Retina (tissue), 1 donor: Measurements from ENCODE around the gene ICA1.
"Not testable (repeated sequence)": the region's sequence is repeated elsewhere in the genome, so short reads cannot be mapped to it uniquely, and the experiment has no call there.

Source experiments
- DNase-seq: peaks from one replicate; pipeline ENCODE4 v3.0.0-alpha.2; 2016

The ICA1 gene

DNA sequence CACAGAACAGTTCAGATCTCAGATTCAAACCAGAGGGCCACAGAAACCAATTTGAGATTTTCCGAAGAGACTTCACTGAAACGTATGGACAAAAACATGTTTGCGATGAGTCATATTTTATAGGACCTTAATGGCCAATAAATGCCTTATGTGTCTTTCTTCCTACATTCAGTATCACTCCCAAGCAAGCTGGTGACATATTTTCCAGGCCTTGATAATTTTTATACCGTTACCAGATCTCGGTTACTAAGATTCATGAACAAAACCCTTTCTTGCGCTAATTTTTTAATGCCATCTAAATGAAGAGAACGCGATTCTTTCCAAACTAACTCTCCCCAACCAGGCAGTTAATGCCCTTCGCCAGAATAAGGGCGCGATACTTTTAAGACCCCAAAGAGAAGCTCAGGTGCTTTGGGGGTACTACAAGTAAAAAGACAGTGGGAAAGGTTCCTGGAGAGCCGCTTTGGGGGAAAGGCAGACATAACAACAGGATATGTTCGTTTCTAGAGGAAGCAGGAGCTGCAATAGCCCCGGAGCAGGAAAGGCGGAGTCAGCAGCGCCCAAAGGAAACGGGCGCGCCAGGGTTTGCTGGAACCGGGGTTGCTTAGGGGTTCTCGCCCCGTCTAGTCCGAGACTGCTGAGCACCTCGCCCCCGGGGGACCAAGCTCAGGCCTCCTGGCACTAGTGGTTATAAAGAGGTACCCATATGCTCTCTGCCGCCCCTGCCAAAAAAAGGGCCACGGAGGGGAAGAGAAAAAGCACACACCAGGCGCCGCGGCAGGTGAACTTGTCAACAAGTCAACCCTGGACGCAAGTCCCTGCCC lies 884 bp downstream of the ICA1 start:
- DNase-seq, result peak; percentile 66

DNA sequence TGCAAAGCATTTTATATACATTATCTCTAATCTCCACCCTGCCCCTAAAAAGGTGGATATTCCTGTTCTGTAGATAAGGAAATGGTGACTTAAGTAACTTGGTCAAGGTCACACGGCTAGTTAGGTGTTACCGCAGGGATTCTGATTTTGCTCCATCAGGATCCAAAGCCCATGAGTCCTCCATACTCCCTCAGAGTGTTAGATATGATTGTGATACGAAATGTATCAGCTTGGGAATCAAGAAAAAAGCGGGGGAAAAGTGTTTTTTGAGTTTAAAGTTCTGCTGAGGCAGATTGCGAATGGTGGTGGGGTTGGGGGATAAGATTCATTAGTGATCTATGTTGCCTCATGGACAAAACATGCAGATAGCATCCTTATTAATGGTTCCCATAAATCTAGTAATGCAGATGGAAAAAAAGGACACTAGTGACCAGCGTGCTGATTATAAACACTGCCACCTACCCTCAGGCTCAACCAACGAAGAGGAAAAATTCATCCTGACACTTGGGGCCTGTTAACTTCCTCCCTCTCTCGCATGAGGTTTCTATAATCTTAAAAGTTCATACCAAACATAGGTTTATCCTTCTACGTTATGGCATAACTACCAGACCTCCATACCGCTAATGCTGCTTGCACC lies 2.3 kb downstream of the ICA1 start:
- DNase-seq, result peak; percentile 11

DNA sequence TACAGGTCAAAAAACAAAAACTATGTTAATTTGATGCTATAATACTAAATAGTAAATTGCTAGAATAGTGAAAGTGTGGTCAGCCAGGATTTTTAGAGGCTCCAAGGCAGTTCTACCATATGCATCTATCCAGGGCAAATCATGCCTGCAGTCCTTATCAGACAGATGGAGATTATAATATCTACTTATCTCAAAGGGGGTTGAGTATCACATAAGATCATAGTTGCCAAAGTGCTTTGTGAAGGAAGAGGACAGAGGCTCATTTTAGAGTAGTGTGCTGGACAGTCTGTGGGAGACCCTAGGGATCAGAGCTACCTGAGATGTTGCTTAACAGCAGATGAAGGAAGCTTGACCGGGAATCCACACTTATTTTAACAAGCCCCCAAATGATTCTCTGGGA lies 3.2 kb downstream of the ICA1 start:
- no peak for DNase-seq

DNA sequence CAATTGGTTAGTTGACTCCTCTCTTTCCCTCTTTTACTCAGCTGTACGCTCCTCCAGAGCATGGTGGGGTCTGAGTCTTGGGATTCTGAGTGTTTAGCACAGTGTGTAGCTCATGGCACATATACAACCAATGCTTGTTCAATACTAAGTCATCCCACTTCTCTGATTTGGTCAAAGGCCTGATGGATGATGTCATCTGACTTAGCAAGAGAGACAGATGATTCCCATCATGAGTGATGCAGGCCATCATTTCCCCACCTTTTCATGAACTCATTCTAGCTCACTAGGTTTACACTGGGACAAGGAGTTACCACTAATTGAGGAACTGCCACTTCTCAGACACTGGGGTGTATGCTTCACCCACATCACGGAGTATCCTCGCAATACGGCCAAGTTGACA lies 3.8 kb downstream of the ICA1 start:
- DNase-seq, result no peak

DNA sequence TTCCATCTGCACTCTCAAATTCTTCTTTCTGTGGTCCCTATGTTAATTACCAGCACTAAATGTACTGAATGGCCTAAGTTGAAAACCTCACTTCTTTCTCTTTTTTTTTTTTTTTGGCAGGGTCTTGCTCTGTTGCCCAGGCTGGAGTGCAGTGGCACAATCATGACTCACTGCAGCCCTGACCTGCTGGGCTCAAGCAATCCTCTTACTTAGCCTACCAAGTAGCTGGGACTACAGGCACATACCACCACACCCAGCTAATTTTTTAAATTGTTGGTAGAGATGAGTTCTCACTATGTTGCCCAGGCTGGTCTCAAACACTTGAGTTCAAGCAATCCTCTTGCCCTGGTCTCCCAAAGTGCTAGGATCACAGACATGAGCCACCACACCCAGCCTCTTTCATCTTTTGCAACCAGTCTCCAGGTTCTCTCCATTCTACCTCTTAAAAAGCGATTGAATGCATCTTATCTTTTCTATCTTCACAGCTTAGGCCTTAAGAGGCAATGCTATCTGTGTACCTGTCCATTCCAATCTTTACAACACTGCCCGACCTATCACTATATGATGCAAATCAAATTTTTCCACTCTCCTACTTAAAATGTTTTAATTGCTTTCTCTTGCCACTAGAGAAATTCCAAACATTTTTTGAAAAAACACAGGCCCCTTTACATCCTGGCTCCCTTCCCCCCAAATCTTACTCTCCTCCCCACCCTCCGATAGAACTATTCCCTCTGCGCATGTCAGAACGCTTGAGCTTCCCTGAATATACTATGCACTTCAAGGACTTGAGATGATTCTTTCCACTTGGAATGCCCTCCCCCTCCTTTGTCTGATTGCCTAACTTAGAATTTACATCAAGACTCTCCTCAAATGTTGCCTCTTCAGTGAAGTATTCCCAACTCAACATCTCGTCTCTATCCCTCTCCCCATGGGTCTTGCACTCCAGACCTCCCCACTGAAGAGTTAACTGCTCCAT lies 6.0 kb downstream of the ICA1 start:
- DNase-seq, result no peak

DNA sequence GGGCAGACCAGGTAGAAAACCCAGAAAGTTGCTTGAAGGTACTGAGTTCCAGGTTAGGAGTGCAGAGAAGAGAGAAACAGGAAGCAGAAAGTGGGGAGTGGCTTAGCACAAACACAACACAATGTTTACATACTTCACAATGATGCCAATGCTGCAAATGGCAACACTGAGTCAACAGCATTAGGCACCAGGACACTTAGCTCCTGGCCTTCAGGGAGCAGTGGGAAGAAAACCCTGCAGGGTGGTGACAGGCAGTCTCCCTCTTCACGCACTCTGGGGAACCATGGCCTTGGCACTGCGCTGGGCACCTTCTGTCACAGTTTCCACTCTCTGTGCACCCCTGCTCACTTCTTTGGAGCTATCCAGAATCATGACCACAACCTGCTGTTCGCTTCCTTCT lies 7.3 kb downstream of the ICA1 start:
- DNase-seq, result no peak

DNA sequence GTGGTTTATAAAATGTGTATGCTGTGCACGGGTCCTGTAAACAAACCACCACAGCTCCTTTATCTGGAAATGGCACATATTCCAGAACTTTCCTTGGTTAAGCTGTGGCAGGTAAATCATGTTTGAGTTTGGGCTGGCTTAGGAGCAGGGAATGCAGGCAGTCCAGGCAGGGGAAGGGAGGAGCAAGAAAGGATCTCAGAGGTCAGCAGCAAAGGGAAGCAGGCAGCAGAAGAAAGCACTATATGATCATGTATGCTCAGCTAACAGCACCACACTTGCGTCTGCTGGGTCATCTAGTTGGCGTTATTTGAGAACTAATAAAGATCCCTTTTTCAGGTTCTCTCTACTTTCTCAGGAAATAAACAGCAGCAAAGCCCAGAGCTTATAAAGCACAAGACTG lies 7.8 kb downstream of the ICA1 start:
- no peak for DNase-seq

DNA sequence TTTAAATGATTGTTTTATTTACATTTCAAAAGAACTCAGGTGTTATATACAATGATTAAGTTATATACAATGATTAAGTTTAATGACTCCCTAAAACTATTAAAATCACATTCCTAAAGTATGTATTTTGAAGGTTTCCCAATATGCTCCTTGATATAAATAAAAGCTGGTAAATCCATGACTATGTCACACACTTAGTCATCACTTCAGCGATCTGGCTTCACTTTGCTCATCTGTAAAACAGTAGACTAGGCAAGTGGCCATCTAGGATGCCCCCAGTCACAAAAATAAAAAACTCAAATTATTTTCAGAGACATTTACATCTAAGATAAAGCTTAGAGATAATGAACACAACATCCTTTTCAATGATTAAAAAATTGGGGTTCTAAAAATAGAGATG lies 10.8 kb downstream of the ICA1 start:
- DNase-seq, result no peak

DNA sequence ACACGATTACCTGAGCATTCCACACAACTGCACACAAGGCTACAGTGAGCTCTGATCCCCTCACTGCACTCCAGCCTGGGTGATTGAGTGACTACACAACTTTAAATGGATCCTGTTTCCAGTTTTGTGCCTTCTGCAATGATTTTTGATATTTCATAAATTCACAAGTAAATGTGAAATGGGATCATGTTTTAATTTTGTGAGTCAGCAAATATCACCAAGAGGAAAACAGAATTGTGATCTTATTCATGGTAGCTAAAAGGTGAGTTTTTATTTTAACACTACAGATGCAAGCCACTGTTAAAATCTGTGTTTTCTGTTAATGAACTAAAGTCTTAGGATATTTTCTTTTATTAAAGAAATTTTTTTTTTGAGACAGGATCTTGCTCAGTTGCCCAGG lies 11.4 kb downstream of the ICA1 start:
- DNase-seq, result no peak

DNA sequence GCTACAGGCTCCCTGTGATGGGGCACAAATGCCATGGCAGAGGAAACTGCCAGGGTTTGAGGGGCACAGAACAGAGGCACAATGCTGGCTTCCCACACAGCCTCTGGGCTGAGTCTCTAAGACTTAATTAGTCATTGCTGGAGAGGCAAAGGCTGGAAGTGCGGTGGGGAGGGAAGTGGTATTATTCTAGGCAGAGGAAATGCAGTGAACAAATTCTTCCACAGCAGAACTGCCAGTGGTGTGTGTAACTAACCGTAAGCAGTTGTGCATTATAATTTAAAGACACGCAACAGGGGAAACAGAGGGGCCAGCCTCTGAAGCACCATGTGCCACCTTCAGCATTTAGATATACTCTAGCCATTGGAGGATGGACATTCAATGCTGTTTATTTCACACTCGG lies 12.8 kb downstream of the ICA1 start:
- no peak for DNase-seq

DNA sequence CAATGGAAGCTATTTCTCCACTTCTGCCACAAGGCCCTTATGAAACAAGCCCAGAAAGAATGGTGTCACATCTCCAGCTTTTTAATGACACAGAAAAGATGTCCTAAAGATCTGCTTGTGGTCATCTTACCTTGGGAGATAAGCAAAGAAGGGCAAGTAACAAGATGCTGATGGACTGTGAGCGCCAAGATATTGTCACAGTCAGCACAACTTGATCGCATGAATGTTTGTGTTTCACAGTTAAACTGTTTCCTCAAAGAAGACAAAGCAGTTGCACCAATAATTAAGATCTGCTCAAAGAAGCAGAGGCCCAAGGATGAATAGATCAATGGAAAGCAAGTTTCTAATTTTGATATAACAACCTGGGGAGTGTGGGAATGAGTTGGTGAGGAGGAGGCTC lies 15.9 kb downstream of the ICA1 start:
- no peak for DNase-seq

DNA sequence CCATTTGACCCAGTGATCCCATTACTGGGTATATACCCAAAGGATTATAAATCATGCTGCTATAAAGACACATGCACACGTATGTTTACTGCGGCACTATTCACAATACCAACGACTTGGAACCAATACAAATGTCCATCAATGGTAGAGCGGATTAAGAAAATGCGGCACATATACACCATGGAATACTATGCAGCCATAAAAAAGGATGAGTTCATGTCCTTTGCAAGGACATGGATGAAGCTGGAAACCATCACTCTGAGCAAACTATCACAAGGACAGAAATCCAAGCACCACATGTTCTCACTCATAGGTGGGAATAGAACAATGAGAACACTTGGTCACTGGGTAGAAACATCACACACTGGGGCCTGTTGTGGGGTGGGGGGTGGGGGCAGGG lies 16.9 kb downstream of the ICA1 start:
- DNase-seq, result not testable (repeated sequence)

DNA sequence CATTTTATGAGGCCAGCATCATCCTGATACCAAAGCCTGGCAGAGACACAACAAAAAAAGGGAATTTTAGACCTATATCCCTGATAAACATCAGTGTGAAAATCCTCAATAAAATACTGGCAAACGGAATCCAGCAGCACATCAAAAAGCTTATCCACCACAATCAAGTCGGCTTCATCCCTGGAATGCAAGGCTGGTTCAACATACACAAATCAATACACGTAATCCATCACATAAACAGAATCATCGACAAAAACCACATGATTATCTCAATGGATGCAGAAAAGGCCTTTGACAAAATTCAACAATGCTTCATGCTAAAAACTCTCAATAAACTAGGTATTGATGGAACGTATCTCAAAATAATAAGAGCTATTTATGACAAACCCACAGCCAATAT lies 18.9 kb downstream of the ICA1 start:
- not testable (repeated sequence) for DNase-seq

DNA sequence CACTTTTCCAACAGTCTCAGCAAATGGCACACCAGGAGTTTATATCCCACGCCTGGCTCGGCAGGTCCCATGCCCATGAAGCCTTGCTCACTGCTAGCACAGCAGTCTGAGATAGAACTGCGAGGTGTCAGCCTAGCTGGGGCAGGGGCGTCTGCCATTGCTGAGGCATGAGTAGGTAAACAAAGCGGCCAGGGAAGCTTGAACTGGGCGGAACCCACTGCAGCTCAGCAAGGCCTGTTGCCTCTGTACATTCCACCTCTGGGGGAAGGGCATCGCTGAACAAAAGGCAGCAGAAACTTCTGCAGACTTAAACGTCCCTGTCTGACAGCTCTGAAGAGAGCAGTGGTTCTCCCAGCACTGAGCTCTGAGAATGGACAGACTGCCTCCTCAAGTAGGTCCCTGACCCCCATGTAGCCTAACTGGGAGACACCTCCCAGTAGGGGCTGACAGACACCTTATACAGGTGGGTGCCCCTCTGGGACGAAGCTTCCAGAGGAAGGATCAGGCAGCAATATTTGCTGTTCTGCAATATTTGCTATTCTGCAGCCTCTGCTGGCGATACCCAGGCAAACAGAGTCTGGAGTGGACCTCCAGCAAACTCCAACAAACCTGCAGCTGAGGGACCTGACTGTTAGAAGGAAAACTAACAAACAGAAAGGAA lies 22.1 kb downstream of the ICA1 start:
- DNase-seq, result not testable (repeated sequence)

DNA sequence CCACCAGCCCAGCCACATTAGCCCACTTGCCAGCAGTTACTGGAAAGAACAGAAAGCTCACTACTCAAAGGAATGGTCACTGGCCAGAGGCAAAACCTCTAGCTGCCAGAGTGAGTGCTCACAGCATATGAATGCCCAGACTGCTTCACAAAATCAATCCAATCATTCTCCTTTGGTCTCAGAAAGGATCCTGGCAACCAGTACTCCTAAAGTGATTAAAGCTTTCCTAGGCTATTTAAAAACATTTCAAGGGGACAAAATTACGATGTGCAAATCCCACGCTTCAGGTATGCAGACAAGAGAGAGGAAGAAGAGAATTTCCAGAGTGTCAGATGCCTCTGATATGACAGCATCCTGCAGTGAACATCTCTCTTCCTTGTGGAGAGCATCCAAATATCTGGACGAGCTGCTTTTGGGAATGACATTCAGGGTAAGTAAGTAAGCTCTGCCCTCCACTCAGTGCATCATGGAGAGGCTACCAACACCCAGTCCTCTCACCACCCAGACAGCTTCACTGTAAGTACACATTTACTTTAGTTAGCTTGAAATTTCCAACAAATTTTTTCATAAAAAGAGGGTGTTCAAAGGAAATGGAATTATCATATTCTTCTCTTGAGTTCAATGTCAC lies 25.1 kb downstream of the ICA1 start:
- no peak for DNase-seq

DNA sequence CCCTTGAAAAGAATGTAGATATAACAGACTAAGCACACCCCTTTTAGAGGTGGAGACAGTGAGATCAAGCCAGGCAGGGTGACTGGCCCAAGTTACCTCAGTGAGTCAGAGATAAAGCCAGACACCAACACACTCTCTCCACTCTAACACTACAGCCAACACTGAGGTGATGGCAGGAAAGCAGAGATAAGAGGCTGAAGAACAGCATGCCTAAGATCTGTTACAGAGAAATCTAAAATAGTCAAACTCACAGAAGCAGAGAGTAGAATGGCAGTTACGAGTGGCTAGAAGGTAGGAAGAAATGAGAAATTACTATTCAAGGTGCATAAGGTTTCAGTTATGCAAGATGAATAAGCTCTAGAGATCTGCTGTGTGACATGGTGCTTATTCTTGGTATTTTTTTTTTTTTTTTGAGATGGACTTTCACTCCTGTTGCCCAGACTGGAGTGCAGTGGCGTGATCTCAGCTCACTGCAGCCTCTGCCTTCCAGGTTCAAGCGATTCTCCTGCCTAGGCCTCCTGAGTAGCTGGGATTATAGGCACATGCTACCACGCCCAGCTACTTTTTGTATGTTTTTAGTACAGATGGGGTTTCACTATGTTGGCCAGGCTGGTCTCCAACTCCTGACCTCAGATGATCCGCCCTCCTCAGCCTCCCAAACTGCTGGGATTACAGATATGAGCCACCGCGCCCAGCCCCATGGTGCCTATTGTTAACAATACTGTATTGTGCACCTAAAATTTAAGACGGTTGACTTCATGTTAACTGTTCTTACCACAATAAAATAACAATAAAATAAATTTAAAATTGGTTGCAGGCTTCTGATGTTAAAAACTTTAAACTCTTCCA lies 28.7 kb downstream of the ICA1 start:
- no peak for DNase-seq

DNA sequence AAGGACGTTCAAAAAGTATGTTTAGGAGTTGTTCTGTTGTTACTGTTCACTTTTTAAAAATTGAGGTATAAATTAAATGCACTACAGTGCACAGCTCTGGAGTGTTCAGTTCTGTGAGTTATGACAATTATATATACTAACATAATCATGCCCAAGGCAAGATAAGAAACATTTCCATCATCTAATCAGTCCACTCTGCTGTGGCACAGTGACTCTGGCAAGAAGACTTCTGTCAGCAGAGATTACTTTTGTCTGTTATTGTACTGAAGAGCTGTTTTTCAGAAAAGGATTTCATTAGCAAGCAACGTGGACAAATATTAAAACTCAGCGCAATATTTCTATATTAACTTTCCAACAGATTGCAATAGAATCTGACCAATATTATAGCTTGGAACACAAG lies 32.0 kb downstream of the ICA1 start:
- DNase-seq, result no peak

DNA sequence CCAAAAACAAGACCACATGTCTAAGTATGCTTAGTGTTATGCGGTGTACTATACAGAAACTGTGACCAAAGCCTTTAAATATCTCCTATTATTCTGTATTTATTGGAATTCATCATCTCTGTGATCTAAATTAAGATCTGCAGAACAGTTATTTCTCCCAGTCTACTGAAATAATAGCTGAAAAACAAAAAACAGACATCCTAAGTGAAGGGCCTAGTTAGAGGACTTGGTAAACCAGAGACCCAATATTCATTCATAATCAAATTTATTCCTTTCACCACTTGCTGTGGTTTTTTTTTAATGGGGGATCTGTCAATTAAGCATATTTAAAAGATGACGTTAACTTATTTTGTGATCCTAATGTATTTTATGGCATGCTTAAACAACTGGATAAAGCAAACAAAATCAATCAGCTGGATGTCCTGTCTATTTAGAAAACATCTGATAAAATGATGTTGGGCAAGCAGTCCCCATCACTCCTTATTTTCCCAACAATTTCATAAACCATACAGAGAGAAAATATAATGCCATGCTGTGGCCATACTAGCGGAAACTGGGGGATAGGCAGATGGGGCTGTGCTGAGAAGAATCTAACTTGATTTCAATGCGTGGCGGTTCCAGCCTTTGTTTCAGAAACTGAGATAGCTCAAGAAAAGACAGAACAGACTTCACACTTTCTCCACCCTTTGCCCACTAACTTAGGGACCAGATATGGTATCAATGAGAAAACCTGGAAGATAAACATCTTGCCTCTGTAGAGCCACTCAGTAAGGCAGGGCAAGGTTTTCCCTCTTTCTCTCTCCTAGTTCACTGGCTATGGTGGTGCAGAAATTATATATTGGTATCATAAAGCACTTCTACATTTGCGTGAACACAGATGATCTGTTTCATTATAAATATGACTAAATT lies 32.9 kb downstream of the ICA1 start:
- DNase-seq, result no peak

DNA sequence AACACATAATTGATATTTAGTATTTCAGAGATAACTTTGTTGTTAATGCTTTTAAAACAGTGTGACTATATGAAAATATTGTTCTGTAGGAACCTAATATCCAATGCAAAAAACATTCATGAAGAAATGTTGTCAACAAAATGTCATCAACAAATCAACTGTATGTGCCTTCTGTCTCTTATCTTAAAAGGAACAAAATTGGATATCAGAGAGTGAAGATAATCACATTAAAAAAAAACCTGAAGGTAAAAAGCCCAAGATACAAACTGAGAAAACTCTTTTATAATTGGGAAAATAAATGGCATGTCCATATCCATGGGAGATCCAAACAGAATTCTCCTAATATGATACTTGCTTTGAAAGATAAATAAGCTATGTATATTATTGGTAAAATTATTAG lies 33.9 kb downstream of the ICA1 start:
- no peak for DNase-seq

DNA sequence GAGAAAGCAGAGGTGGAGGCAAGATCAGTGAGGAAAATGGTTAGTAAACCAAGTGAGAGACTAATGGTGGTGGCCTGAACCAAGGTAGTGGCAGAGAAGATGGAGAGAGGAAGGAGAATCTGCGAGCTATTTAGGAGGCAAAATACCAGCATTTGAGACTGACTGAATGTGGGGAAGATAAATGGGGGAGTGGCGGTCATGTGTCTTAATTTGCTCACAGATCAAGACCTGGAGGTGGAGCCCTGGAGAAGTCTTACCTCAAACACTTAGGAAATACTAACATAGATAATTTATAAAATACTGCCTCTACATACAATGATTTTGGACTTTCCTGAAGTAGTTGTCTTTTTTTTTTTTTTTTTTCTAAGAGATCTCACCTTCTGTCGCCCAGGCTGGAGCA lies 34.7 kb downstream of the ICA1 start:
- no peak for DNase-seq
